HepG2 (cell line): Measurements from ENCODE around the gene TPSAB1. TPM values are rescaled to one million over a fixed set of nuclear protein-coding genes. Genes with fewer than 3 reads are reported as not detected.

ENCODE experiments used
- ATAC-seq: fragments of 200-7000 bp; cut with Tn5 transposase; 3 replicates; pipeline ENCODE4 v1.9.1; 2020; ENCODE audit warnings: mild to moderate bottlenecking, moderate library complexity
- BruUV-seq: library from RNA; stranded (reverse); fragments of 400-500 nt; replicated peaks from 2 replicates; lab custom pipeline; 2021; lab: Mats Ljungman, UMichigan
- CTCF ChIA-PET: fragments of 300-600 bp; formaldehyde crosslinking; extraction: SDS; loops from one replicate; lab custom pipeline; 2021; ENCODE audit warnings: low total read pairs, inconsistent platforms, low intra/inter-chr PET ratio; lab: Yijun Ruan, JAX
- POLR2A ChIA-PET: fragments of 350-600 bp; sonication (Branson Sonifier 250); formaldehyde crosslinking; loops from one replicate; lab custom pipeline; 2020; ENCODE audit warnings: antibody characterized with exemption, inconsistent platforms; lab: Yijun Ruan, JAX
- DNase-seq: peaks from one replicate; pipeline ENCODE4 v3.0.0-alpha.2; 2015; ENCODE audit warnings: low spot score
- FAIRE-seq: peaks from 3 replicates; lab custom pipeline; 2011; peaks lifted over from hg19 to GRCh38; lab: Jason Lieb, UNC
- H2AFZ ChIP-seq: one replicate; pipeline ENCODE4 v1.6.1; 2011; ENCODE audit warnings: low read length, inconsistent platforms
- H3K27ac ChIP-seq: fragments of 300-600 bp; 3 replicates; pipeline ENCODE4 v1.8.0; 2011; ENCODE audit warnings: mixed run types, mild to moderate bottlenecking, mixed read lengths, low read length, inconsistent platforms; ENCODE audit not compliant: insufficient read depth; ENCODE audit errors: extremely low read length
- H3K27me3 ChIP-seq, 2 experiments: fragments of 200-600 bp in 1 of 2; 2 replicates in 1 of 2; 3 replicates in 1 of 2; pipeline versions ENCODE4 v1.6.0 to v1.8.0; 2011; ENCODE audit warnings: low read length in 2 of 2, mild to moderate bottlenecking in 2 of 2, moderate library complexity in 2 of 2, inconsistent platforms in 1 of 2; ENCODE audit not compliant: insufficient read depth in 2 of 2, control insufficient read depth in 1 of 2
- H3K36me3 ChIP-seq, 2 experiments: fragments of 200-600 bp in 1 of 2; replicated peaks in 1 of 2; 2 replicates in 1 of 2; 3 replicates in 1 of 2; pipeline versions ENCODE4 v1.5.1 to v1.8.0; 2011; ENCODE audit warnings: low read length in 2 of 2, inconsistent platforms in 1 of 2; ENCODE audit not compliant: insufficient read depth in 2 of 2, control insufficient read depth in 1 of 2
- H3K4me1 ChIP-seq: 2 replicates; pipeline ENCODE4 v1.5.1; 2012; ENCODE audit warnings: low read length, inconsistent platforms; ENCODE audit not compliant: insufficient read depth
- H3K4me2 ChIP-seq: 2 replicates; pipeline ENCODE4 v1.6.0; 2011; ENCODE audit warnings: low read depth, low read length, inconsistent platforms
- H3K4me3 ChIP-seq, 3 experiments: fragments of 200-600 bp in 1 of 3; sonication (generic), shearing (Covaris generic) in 1 of 3; replicated peaks in 1 of 3; 2 replicates each; pipeline ENCODE4 v1.5.1; 2011 to 2016; ENCODE audit warnings: low read length in 3 of 3, inconsistent platforms in 2 of 3, low read depth in 2 of 3, mild to moderate bottlenecking in 2 of 3, control low read depth in 1 of 3, mixed read lengths in 1 of 3; ENCODE audit not compliant: insufficient read depth in 1 of 3
- H3K79me2 ChIP-seq: one replicate; pipeline ENCODE4 v1.6.1; 2011; ENCODE audit warnings: low read length, inconsistent platforms; ENCODE audit not compliant: insufficient read depth
- H3K9ac ChIP-seq: 2 replicates; pipeline ENCODE4 v1.6.0; 2011; ENCODE audit warnings: mild to moderate bottlenecking, low read depth, low read length, inconsistent platforms; ENCODE audit not compliant: insufficient read depth
- H3K9me3 ChIP-seq: 2 replicates; pipeline ENCODE4 v1.5.1; 2012; ENCODE audit warnings: mild to moderate bottlenecking, low read length
- H4K20me1 ChIP-seq: 2 replicates; pipeline ENCODE4 v1.6.0; 2011; ENCODE audit warnings: inconsistent platforms, mild to moderate bottlenecking, low read length, moderate library complexity; ENCODE audit not compliant: insufficient read depth
- MAFK ChIP-seq, 2 experiments: IDR thresholded peaks in 1 of 2; conservative IDR thresholded peaks in 1 of 2; 2 replicates each; pipeline ENCODE4 v1.6.1; 2011; ENCODE audit warnings: improper control_type of control experiment in 2 of 2, low read length in 2 of 2
- NONO ChIP-seq, 2 experiments: fragments of 450-650 bp in 1 of 2; sonication (generic) in 1 of 2; formaldehyde crosslinking in 1 of 2; IDR thresholded peaks in 1 of 2; conservative IDR thresholded peaks in 1 of 2; 2 replicates each; pipeline versions ENCODE4 v1.6.1 to v1.8.0; 2017 to 2022; ENCODE audit warnings: mild to moderate bottlenecking in 1 of 2, missing genetic modification reagents in 1 of 2, moderate library complexity in 1 of 2
- PAXIP1 ChIP-seq: sonication (generic); formaldehyde crosslinking; conservative IDR thresholded peaks from 2 replicates; pipeline ENCODE4 v1.4.0; 2020; ENCODE audit warnings: mild to moderate bottlenecking, missing genetic modification reagents, moderate library complexity
- TBX2 ChIP-seq: sonication (generic); formaldehyde crosslinking; IDR thresholded peaks from 2 replicates; pipeline ENCODE4 v1.5.0; 2020; ENCODE audit warnings: missing genetic modification reagents, mild to moderate bottlenecking, borderline replicate concordance
- THAP11 ChIP-seq: IDR thresholded peaks from 2 replicates; pipeline ENCODE4 v1.6.1; 2016; ENCODE audit warnings: missing biosample characterization, missing genetic modification reagents
- ZFP37 ChIP-seq: sonication (generic); formaldehyde crosslinking; IDR thresholded peaks from 2 replicates; pipeline ENCODE4 v1.4.0; 2020; ENCODE audit warnings: missing genetic modification reagents, borderline replicate concordance
- ZNF550 ChIP-seq: sonication (generic); formaldehyde crosslinking; IDR thresholded peaks from 2 replicates; pipeline ENCODE4 v1.4.0; 2020; ENCODE audit warnings: mild to moderate bottlenecking, missing genetic modification reagents, borderline replicate concordance
- WGBS: methylation state at CpG from one replicate; pipeline ENCODE4 v1.1.6; 2017; ENCODE audit warnings: low lambda C conversion rate; 5-methylcytosine and 5-hydroxymethylcytosine counted together
- in situ Hi-C: cut with HindIII; loops from 2 replicates; pipeline ENCODE4 v1.10.0; 2017; ENCODE audit warnings: low pct_unique_long_range_greater_than_20kb; ENCODE audit not compliant: extremely low pct_ligation_motif_present
- intact Hi-C: fragments of 100-400 bp; cut with micrococcal nuclease; formaldehyde crosslinking; loops from one replicate; pipeline ENCODE4 v1.10.0; 2022; ENCODE audit not compliant: unreplicated experiment
- polyA plus RNA-seq, 8 experiments: library from polyadenylated mRNA; depleted of rRNA in 3 of 8; stranded (reverse) in 7 of 8; unstranded in 1 of 8; fragments of >200 nt; fragmentation: Illumina TruSeq in 4 of 8; extraction: Trizol in 4 of 8; gene quantifications; 2 replicates each; pipeline versions ENCODE4 v1.2.1 to v1.2.3, GENCODE V29; 2011 to 2016; ENCODE audit warnings: low read depth in 4 of 8, missing spikeins in 1 of 8, mixed read lengths in 1 of 8; ENCODE audit not compliant: insufficient read depth in 1 of 8
- total RNA-seq, 5 experiments: library from RNA; depleted of rRNA; stranded (reverse); fragments of >200 nt; fragmentation: Illumina TruSeq; extraction: Trizol; gene quantifications; 2 replicates each; pipeline ENCODE4 v1.2.3, GENCODE V29; 2016; ENCODE audit warnings: low read depth in 1 of 5
- TF ChIP-seq, protein P1 (sequence below): sonication (generic); formaldehyde crosslinking; IDR thresholded peaks from 2 replicates; pipeline ENCODE4 v1.8.1; 2023; ENCODE audit warnings: mild to moderate bottlenecking, missing genetic modification reagents

TPSAB1 gene
- total and polyA plus RNA-seq, 2 of the 13 experiments (the other 11 are each of a cell fraction or from before 2014, with no cell fraction given): 0.12 TPM; not detected in 1

DNA sequence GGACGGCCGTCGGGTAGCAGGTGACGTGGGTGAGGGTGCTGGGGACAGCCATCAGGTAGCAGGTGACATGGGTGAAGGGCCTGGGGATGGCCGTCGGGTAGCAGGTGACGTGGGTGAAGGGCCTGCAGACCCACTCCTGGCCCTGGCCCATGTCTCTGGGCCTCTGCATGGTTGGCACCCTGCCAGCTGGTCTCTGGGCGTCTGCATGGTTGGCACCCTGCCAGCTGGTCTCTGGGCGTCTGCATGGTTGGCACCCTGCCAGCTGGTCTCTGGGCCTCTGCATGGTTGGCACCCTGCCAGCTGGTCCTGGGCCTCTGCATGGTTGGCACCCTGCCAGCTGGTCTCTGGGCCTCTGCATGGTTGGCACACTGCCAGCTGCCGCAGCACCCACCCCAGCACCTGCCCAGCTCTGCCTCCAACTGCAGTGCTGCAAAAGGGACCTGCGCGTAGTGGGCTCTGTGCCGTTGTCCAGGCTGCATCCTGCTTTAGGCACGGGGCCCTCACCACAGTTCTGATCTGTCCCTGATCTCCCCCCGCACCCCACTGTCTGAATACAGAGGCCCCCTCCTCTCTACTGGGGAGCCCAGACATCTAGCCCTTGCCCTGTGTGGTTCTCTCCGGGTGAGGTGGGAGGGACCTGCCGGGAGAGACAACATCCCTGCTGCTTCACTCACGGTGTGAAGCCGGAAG, 31.4 kb downstream of the TPSAB1 start (continued):
- TF ChIP-seq, protein P1, sequence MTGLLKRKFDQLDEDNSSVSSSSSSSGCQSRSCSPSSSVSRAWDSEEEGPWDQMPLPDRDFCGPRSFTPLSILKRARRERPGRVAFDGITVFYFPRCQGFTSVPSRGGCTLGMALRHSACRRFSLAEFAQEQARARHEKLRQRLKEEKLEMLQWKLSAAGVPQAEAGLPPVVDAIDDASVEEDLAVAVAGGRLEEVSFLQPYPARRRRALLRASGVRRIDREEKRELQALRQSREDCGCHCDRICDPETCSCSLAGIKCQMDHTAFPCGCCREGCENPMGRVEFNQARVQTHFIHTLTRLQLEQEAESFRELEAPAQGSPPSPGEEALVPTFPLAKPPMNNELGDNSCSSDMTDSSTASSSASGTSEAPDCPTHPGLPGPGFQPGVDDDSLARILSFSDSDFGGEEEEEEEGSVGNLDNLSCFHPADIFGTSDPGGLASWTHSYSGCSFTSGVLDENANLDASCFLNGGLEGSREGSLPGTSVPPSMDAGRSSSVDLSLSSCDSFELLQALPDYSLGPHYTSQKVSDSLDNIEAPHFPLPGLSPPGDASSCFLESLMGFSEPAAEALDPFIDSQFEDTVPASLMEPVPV (CRISPR knock-in tag): peak; percentile 60; the same call in 1 of the 2 replicates
- peak; percentile 72 for TF ChIP-seq PAXIP1 (CRISPR knock-in tag)
- TF ChIP-seq TBX2: 0 out of 2 replicates have a peak, but pooled peaks have one; percentile 37
- TF ChIP-seq THAP11 (CRISPR knock-in tag): 0 out of 2 replicates have a peak, but pooled peaks have one; percentile 30

GRCh38 chr16:1272453-1273198, 32.1 kb downstream of the TPSAB1 start:
- FAIRE-seq: no peak
- 3% methylated on average over 5 of the region's 9 CpGs for WGBS
- Histone ChIP-seq H4K20me1 (no peaks in the 10 kb centered on the region), H3K27me3 (peaks cover 9 to 45% of the 10 kb centered on the region in 2 experiments), H3K27ac (no peak overlapping the region), H3K4me3 (no peak overlapping the region), H3K4me1 (peaks cover 11% of the 10 kb centered on the region; the same call in 1 of the 2 replicates), H3K9me3 (no peaks in the 10 kb centered on the region), H3K4me2 (no peak overlapping the region), H3K79me2 (no peaks in the 10 kb centered on the region), H3K36me3 (no peaks in the 10 kb centered on the region), H2AFZ (no peak overlapping the region), H3K9ac (no peak overlapping the region)
- ChIA-PET CTCF (no interaction called here), POLR2A (no interaction called here)
- intact Hi-C loops (no loop called here), in situ Hi-C loops (no loop called here)
- TF ChIP-seq ZFP37 (CRISPR knock-in tag) (no peak), ZNF550 (CRISPR knock-in tag) (no peak), MAFK (conservative IDR thresholded peaks at IDR 0.05 in 1 of 2, IDR thresholded peaks at IDR 0.05 in 1 of 2; ENCODE audit: low read length in 2 of 2) (no peak), NONO (IDR thresholded peaks at IDR 0.05) (no peak), NONO (CRISPR knock-in tag; conservative IDR thresholded peaks at IDR 0.05) (no peak)
- DNase-seq: no peak
- BruUV-seq: no TSS peak
- no peak; the same call in 2 of the 3 replicates for ATAC-seq
